GM21737 (cell line): ENCODE data around the gene ZBTB7A.

ENCODE experiments used
- ATAC-seq: cut with Tn5 transposase; IDR thresholded peaks from one replicate; pipeline ENCODE4 v1.9.1; 2021; ENCODE audit warnings: mild to moderate bottlenecking, moderate library complexity; ENCODE audit not compliant: unreplicated experiment

Gene ZBTB7A

DNA sequence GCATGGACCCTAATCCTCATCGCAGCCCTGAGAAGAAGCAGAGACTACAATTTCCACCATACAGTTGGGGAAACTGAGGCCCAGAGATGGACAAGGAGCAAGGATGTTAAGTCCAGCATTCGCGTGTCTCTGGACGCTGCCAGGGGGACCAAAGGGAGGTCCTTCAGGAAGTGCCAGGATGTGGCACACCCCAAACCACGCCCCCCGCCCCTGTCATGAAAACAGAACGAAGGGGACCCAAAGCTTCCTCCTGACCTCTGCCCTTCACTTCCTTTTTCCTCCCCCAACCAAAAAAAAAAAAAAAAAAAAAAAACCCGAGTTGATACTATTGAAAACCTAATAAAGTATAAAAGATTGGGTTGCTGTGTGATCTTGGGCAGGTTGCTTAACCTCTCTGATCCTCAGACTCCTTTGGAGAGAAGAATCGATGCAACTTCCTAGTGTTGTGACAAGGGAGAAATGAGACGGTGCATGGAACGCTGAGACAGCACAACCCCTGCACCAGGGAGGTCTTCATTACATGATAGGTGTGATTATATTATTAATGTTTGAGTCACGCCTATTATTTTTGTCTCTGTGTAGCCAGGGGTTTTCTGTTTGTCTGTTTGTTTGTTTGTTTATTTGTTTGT is 2.7 kb upstream of the ZBTB7A start:
- no peak for ATAC-seq

DNA sequence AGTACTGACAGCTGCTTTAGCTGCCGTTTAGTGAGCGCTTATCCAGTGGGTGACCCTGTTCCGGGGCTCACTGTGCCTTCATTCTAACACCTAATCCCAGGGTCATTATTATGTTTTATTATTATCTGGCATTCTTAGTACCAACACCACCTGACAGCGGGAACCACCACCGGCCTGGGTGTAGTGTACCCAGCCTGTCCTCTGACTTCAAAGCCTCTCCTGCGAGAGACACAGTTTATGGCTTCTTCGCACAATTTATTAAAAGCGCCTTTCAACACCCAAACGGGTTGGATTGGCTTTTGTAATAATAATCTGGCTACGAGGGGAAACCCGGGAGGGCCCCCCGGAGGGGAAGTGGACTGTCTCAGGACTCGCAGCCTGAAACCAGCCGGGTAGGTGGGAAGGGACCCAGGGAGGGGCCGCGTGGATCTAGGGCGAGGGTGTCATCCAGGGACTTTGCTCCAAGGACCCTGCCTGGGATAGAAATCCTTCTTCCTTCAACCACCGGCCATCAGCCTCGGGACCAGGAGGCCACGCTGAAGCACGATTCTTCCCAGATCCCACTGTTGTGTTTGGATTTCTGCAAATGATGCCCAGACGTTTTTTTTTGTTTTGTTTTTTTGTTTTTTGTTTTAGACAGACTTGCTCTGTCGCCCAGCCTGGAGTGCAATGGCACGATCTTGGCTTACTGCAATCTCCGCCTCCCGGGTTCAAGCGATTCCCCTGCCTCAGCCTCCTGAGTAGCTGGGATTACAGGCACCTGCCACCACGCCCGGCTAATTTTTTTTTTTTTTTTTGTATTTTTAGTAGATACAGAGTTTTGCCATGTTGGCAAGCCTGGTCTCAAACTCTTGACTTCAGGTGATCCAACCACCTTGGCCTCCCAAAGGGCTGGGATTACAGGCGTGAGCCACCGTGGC is 1.6 kb upstream of the ZBTB7A start:
- ATAC-seq = no peak

DNA sequence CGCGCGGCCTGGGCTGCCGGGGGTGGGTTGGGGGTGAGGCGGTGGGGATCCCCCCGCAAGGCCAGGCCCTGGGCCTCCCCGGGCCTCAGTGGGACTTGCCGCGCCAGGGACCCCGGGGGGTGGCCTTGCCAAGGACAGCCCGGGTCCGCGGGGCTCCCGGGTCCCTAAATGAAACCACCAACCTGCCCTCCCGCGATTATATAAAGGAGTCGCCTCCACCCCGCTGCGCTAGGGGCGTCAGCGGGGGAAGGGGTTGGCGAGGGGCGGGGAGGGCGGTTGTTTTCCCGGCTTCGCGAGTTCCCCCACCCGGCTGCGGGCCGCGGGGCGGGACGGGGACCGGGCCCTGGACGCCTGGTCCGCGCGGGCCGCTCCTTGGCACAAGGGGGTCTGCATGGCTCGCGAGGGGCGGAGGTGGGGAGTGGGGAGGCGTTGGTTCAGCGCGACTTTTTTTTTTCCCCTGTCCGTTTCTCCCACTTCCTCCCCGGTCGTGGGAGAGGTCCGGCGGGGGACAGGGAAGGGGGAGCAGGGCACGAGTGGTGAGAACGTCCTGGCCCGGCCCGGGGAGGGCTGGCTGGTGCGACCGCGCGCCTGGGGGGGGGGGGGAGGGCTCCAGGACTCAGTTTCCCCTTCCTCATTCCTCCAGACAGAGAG is 822 bp upstream of the ZBTB7A start:
- ATAC-seq = no peak

DNA sequence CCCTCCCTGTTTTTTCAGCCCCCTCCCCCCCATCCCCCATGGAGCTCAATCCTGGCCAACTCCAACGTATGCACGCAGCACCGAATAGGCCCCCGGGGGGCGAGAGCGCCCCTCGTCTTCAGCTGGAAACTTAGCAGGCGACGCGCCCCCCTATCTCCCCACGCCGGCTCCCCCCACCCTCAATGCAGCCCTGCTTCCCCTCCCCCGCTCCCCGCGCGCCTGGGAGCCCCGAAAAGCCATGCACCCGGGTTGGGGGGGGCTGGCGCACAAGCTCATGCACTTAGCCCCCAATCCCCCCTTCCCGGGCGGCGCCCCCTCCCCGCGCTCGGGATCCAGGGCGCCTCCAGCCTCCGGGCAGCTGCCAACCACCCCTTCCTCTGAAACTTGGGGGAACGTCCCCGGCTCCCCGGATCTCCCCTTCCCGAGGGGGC is 508 bp downstream of the ZBTB7A start:
- ATAC-seq = no peak

DNA sequence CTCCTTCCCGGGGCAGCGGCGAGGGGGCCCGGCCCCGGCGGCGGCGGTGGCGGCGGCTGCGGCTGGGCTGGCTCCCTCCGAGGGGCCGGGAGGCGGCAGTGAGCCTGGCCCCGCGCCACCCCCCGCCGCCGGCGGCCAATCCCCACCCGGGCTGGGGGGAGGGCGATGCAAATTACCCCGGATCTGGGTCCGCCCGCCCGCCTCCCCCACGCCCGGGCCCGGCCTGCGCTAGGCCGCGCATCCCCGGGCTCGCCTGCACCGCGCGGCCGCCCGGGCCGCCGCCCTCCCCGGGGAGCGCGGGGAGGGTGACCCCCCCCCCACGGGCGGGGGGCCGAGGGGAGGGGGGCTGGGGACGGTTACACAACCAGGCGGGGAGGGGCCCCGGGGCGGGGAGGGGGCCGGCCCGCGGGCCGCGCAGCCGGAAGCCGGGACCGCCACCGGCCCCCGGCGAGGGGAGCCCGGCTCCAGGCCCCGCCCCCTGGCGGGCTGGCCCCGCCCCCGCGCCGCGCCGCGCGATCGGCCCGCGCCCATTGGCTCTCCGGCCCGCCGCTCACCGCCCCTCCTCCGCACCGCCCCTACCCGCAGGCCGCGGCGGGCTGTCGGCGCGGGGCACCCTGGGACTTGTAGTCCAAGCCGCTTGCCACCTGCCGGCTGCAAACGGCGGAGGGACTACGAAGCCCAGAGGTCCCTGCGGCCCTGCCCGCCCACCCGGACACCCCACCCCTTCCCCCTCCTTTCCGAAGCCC is 1.1 kb downstream of the ZBTB7A start:
- peak; percentile 68 for ATAC-seq

DNA sequence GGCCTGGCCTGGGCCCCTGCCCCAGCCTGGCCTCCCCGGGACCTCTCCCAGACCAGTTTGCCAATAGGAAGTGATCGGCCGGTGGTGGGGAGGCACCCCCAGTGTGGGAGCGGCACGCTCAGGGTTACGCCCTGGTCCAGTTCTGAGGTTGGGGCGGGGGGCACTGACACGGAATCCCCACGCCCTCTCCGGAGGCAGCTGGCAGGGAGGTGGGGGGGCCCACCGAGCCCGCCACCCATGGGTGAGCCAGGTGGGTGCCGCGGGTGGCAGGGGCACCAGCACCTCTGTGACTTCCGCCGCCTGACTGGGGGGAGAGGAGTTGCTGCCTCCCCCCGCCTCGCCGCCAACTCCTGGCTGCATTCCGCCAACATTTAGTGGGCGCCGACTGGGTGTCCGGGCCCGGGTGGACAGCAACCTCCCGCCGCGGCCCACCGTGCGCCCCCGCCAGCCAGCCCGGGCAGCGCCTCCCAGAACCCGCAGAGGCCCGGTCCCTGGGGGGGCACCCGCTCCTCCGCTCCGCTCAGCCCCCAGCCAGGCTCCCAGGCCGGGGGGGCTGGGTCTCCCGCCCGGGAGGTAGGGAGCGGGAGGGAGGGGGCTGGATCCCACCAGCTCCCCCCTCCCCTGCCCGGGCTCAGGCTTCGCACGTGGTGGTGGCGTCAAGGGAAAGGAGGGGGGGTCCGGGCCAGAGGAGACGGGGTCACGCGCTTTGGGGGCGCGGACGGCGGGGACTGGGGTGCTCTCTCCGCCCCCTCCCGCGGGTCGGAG is 2.0 kb downstream of the ZBTB7A start:
- ATAC-seq = peak; percentile 0

DNA sequence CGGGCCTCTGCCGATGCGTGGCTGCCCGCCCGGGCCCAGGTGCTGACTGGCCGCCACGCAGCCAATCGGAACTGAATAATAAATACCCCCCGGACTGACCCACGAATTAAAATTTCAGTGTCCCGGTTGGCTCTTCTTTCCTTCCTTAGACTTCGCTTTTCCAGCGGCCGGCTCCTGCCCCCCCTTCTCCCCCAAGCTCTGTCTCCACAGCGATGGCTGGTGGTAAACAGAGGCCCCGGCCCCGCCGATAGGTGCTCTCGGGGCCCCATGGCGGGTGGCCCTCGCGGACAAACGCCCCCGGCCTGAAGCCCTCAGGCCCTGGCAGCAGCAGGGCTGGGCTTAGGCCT is 2.6 kb downstream of the ZBTB7A start:
- no peak for ATAC-seq

DNA sequence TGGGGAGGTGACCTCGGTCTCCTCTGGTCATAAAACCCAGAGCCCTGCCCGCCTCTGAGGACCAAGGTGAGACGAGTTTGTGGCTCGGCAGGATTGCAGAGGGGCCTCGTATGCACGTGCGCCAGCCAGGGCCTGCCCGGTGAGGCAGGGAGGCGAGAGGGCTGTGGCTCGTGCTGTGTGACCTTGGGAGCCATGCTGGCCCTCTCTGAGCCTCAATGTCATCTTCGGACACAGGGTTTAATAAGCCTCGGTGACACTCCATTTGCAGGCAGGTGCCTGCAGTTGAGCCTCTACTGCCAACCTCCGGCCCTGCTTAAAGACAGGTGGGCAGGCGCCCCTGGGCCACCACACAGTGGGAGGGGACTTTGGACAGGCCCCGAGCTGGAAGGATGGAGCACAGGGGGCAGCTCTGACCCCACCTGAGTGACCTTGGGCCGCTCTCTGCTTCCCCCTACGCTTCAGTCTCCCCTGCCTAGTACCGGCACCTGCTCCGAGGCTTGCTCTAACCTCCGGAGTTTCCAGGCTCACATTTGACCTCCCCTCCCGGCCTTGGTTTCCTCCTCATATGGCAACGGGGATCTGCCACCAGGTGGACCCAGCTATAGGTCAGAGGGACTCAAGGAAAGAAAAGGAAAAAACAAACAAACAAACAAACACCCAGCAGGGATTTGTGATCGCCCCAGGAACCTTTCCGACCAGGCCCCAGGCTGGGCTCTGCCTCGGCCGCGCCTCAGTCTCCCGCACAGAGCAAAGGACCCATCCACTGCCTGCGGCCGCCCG is 3.1 kb downstream of the ZBTB7A start:
- ATAC-seq = no peak

DNA sequence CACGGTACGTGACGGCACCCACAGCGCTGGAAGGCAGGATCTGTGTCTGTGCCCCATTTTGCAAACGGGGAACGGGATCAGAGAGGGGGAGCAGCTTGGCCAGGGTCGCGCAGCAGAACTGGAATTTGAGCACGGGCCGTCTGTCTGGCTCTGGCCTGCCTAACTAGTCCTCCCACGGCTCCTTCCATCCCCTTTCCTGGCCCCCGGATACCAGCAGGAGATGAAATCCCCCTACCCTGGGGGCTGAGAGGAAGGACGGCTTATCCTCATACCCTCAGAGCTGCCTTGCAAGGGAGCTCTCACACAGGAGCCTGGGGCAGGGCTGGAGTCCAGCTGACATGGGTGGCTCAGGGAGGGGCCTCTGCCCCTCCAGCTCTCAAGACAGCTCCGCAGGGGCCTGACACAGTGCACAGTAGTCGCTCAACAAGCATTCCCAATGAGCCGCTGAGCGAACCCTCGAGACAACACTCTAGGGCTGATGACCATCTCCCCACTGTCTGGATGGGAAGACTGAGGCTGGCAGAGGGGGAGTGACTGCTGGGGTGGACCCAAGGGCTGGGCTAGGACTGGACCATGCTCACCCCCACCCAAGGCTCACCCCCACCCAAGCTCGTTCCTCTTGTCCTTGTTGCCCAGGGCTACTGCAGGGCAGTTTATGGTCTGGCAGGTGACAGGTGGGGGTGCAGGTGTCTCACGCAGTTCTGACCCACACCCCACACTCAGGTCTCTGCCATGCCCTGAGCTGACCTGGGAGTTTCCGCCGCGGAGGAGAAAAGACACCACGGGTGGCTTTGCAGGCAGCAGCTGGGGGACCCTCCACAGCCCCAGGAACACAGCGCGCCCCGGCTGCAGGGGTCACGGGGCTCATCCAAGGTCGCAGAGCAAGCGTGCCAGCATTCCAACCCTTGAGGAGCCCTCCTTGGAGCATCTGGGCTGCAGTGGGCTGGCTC is 4.0 kb downstream of the ZBTB7A start:
- no peak for ATAC-seq

DNA sequence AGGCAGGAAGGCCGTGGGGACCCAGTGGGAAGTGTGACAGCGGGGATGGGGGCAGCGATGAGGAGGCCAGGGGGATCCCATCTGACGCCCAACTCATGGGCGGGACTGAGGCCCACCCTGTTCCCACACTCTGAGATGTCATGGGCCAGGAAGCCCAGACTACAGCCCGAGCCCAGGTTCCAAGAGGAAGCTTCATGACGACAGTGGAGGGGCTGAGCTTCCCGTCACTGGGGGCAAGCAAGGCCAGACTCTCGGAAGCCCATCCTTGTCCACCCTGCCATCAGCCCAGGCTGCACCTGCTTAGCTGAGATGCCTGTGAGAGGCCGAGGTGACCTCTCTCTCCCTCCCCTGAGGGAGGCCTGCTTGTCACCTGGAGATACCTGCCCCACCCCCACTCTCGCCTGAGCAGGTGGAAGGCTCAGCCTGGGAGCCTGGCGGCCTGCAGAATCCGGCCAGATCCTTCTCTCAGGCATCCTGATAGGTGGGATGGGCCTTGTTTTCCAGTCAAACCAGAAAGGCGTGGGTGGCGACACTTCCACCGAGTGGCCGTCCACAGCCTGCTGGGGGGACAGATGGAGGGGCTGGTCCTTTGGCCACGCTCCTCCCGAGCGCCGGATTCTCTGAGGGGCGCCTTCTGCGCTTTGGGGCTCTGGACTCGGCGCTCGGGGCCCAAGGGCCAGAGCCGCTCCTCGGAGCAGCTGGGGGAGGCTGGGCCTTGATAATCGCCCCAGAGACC is 4.8 kb downstream of the ZBTB7A start:
- ATAC-seq = no peak

DNA sequence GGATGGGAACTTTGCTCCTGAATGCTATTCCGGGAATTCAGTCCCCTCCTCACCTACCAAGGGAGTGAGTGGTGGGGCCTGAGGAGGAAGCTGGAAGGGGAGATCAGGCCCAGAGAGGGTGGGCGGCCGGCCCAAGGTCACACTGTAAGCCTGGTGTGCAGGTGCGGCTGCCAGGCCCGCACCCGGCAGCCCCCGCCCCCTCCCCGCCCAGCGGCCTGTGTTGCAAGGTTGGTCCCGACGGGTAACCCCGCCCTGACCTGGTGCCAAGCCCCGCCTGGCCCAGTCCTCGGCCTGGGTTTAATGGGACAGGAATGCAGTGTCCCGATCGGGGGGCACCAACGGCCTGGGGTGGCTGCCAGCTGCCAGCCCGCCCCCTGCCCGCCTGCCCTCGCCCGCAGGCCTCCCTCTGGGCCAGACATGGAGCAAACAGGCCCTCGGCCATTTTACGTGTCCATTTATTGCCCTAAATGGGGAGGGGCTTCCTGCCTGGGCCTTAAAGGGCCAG is 5.5 kb downstream of the ZBTB7A start:
- ATAC-seq = no peak

DNA sequence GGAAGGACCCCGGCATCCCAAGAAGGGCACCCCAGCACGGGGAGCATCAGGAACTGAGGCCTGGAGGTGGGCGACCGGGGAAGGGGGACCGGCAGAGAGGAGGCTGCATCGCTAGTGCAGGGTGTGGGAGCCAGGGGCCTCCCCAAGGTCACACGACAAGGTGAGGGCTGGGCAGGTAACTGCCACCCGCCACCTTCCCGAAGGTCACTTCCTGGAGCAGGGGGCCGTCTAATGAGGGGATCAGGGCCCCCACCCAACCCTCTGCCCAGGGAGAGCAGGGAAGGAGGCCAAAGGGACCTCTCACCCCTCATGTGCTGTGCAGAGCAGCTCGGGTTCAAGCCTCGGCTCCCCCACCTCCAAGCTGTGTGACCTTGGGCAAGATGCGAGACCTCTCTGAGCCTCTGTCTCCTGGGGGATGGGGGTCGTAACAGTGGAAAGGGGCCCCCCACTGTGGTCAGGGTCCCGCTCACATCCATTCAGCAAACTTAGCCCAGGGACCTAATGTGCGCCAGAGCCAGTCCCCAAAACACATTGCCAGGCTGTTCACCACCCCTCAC is 6.0 kb downstream of the ZBTB7A start:
- no peak for ATAC-seq

DNA sequence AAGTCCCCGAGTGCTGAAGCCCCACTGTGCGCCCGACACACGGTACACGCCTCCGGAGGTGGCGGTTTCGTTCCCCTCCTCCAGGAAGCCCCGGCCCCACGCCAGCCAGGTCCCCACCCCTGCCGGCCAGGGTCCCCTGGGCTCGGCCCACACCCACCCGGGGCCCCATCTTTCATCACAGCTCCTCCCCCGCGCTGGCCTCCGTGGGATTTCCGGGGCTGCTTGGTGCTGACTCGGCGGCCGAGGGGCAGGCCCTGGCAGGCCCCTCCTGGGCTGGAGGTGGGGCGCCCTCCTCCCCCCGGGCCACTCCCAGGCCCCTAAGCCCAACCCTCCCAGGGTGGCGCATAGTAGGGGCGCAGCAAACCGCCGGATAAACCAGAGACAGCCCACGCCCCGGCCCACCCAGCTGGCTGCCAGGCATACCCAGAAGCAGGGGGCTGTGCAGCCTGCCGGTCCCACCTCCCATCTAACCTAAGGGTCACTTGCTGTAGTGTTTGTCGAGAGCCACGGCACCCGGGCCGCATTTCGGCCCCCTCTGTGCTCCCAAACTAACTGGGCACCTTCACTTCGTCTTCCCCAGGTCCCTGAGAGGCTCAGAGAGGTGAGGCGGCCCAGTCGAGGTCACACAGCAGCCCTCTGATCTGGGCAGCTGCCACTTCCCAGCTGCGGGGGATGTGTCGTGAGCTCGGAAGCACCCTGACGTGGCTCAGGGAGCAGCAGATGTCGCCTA is 6.6 kb downstream of the ZBTB7A start:
- no peak for ATAC-seq

DNA sequence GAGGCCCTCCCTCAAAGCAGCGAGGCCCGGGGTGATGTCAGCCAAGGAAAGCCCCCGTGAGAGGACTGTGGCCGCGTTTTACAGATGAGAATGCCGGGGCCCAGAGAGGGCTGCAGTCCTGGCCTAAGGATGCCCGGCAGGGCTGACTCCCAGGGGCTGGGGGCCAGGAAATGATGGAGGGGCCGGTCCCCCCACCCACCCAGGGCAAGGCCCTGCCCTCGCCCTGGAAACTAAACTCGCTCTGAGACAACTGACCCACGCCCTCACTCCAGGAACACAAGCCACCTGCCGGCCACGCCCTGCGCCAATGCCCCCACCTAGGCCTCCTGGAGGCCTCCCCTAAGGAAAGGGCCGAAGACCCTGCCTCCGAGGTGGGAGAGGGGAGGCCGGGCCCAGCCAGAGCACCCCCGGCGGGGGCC is 7.2 kb downstream of the ZBTB7A start:
- ATAC-seq = no peak

DNA sequence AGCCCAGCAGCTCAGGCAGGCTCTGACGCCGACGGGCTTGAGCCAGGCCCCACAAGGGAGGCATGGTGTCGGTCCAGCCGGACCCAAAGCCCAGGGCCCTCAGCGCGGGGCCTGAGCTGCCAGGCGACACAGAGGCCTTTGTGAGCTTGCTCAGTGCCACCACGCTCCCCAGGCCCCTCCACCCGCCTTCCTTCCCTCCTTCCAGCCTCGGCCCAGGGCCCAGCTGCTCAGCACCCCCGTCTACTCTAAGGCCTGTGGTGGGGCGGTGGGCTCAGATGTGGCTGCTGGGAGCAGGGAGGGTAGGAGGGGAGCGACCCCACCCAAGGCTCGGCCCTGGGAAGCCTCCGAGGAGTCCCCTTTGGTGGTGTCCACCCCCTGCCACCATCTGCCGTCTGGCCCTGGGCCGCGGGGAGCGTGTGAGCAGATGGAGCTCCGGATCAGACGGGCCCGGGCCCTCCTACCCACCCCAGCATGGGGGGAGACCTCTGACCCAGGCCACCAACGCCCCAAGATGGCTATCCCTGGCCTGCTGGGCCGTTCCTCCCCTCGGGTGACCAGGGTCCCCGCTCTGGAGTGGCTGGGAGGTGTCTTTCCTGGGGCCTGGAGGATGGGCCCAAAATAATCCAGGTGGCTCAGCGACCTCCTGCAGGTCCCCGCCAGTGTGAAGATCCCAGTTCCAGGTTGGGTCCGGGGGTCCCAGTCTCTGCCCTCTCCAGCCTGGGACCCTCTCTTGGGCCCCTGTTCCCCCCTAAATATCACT is 7.8 kb downstream of the ZBTB7A start:
- no peak for ATAC-seq
